Colonic mucosa (tissue), 4 donors: Measurements from ENCODE around the gene MAGI2. TPM values are rescaled to one million over a fixed set of nuclear protein-coding genes. Genes with fewer than 3 reads are reported as not detected.

Experiments used
- DNase-seq: peaks from one replicate; pipeline ENCODE4 v3.0.0-alpha.2; 2020
- H3K27ac ChIP-seq: fragments of 200-600 bp; one replicate; pipeline ENCODE4 v1.8.0; 2021
- H3K27me3 ChIP-seq: fragments of 200-600 bp; one replicate; pipeline ENCODE4 v1.8.0; 2021
- H3K36me3 ChIP-seq: fragments of 200-600 bp; one replicate; pipeline ENCODE4 v1.8.0; 2021
- H3K4me1 ChIP-seq: fragments of 200-600 bp; one replicate; pipeline ENCODE4 v1.8.0; 2021; ENCODE audit warnings: mild to moderate bottlenecking
- H3K4me3 ChIP-seq: fragments of 200-600 bp; one replicate; pipeline ENCODE4 v1.8.0; 2021
- H3K9ac ChIP-seq, 2 donors: one replicate each; pipeline ENCODE4 v1.7.0; 2013; ENCODE audit warnings: control low read depth in 2 of 2, low read depth in 2 of 2, low read length in 2 of 2
- H3K9me3 ChIP-seq: fragments of 200-600 bp; one replicate; pipeline ENCODE4 v1.8.0; 2021
- CTCF ChIP-seq: fragments of 200-600 bp; IDR thresholded peaks from one replicate; pipeline ENCODE4 v1.8.0; 2022; ENCODE audit warnings: antibody characterized with exemption, mild to moderate bottlenecking
- intact Hi-C: fragments of 100-400 bp; cut with DNase I; formaldehyde crosslinking; loops from one replicate; pipeline ENCODE4 v1.14.1; 2022
- total RNA-seq, 2 donors: library from RNA; stranded (reverse); fragmentation: NEBNext Ultra II Directional in 1 of 2; extraction: Animal tissue kit (Norgen Biotek cat#: 25700) in 1 of 2; gene quantifications; one replicate each; pipeline ENCODE4 v1.2.1, GENCODE V29; 2021
- donor health status: healthy.
- donor health status: DM: no; HTN: no; CAD: no.
- donor health status: DM: no; HTN: no; CAD: no.

MAGI2 gene
- total RNA-seq, 2 donors from 2014 or later = 1.1 to 2.4 TPM

DNA sequence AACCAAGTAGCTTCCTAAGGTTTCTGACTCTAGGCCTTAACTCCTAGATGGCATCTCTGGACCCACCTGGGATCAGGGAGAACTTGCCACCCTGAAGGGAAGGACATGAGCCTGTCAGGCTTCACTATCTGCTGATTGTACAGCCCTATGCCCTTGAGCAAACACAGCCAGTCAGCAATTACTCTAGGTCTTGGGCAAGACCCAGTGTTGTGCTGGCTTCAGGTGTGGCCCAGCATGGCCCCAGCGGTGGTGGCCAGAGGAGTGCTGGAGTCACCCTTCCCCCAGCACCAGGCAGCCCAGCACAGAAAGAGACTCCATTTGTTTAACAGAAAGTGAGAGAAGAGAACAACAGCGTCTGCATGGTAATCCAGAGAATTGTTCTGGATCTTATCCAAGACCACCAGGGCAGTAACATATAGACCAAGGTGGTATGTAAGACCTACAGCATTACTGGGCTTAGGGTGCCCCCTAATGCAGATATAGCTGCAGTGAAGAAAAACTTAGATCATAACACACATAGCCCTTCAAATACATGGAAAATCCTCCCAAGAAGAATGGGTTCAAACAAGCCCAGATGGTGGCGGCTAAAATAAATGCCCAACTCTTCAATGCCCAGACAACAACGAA, 207.7 kb downstream of the MAGI2 start:
- no peaks in the 10 kb centered on the region for H3K27me3 ChIP-seq
- no peak for DNase-seq

DNA sequence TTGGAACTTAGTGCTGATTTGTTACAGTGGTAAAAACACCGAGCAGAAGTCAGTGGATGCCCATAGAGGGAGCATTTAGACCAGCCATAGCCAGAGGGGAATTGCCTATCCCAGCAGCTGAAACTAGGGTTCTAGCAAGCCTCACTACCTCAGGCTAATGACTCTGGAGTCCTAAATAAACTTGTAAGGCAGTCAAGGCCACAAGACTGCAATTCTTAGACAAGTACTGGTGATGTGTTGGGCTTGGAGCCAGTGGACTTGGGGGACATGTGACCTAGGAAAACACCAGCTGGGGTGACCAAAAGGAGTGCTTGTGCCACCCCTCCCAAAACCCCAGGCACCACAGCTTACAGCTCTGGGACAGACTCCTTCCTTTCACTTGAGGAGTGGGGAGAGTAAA, 209.0 kb downstream of the MAGI2 start:
- Histone ChIP-seq H3K27ac (no peak overlapping the region), H3K9ac (no peak overlapping the region), H3K36me3 (no peaks in the 10 kb centered on the region), H3K9me3 (no peaks in the 10 kb centered on the region), H3K4me3 (no peak overlapping the region), H3K27me3 (no peaks in the 10 kb centered on the region), H3K4me1 (no peaks in the 10 kb centered on the region)
- no peak for TF ChIP-seq CTCF
- DNase-seq = no peak
- intact Hi-C loops = no loop called here

More for the DNA sequence above, 207.7 kb downstream of the MAGI2 start:
- no peak overlapping the region for H3K27ac ChIP-seq
- intact Hi-C loops = no loop called here
- no peaks in the 10 kb centered on the region for H3K36me3 ChIP-seq
- H3K9me3 ChIP-seq = no peaks in the 10 kb centered on the region
- no peaks in the 10 kb centered on the region for H3K4me1 ChIP-seq
- no peak overlapping the region for H3K9ac ChIP-seq
- no peak for TF ChIP-seq CTCF
- H3K4me3 ChIP-seq = no peak overlapping the region

DNA sequence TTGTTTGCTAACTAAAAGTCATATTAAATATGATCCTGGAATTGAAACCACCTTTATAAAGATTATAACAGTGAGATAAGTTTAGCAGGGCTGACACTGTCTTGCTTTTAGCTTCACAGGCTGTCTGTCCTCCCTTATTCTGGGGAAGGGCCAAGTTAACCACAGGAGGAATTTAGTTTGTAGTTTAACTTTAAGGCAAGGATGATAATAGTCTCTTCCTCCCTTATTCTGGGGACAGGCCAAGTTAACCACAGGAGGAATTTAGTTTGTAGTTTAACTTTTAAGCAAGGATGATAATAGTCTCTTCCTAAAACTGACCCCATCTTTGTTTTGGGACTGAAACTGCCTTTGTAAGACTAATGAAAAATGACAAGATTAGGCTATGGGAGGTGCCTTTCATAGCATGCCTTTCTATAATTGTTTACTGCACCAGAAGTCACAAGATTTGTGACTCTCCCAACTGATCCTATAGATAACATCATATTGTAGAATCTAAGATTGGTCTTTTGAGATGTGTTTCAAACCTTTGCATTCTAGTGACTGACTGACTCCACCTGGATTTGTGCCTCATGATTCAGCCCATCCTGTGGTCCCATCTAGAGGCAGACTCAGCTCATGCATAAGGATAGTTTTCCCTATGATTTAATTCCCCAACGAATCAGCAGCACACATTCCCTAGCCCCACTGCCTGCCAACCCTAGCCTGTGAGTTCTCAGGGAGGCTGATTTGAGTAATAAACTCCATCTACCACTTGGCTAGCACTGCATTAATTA, 212.0 kb downstream of the MAGI2 start:
- TF ChIP-seq CTCF = no peak

DNA sequence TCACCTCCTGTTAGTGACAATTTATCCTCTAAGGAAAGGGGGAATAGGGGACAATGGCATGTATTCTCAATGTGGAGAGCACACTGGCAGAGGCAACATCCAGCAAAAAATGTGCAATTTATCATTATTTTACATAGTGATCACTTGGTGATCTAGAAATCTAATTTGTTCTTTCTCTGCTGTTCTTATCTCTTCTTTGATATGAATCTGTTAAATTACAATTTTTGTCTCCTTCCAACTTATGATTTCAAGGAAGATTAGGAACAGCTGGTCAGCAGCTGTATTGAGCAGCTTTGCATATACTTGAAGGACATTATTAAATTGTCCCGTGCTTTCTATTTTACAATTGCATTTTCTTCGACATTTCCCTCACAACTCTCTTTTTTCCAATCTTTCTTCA, 213.1 kb downstream of the MAGI2 start:
- Histone ChIP-seq H3K9ac (no peak overlapping the region), H3K36me3 (no peaks in the 10 kb centered on the region), H3K27ac (no peak overlapping the region), H3K9me3 (no peaks in the 10 kb centered on the region), H3K27me3 (no peaks in the 10 kb centered on the region), H3K4me1 (no peaks in the 10 kb centered on the region), H3K4me3 (no peak overlapping the region)
- intact Hi-C loops = no loop called here
- TF ChIP-seq CTCF = no peak
- no peak for DNase-seq

More for the DNA sequence above, 212.0 kb downstream of the MAGI2 start:
- no peak overlapping the region for H3K4me3 ChIP-seq
- H3K4me1 ChIP-seq = no peaks in the 10 kb centered on the region
- intact Hi-C loops = no loop called here
- H3K27ac ChIP-seq = no peak overlapping the region
- H3K9ac ChIP-seq = no peak overlapping the region
- no peaks in the 10 kb centered on the region for H3K9me3 ChIP-seq
- no peak for DNase-seq
- H3K36me3 ChIP-seq = no peaks in the 10 kb centered on the region
- no peaks in the 10 kb centered on the region for H3K27me3 ChIP-seq

- Histone ChIP-seq H3K27ac (no peak overlapping the region), H3K9ac (no peak overlapping the region), H3K4me3 (no peak overlapping the region), H3K27me3 (no peaks in the 10 kb centered on the region), H3K36me3 (no peaks in the 10 kb centered on the region), H3K4me1 (no peaks in the 10 kb centered on the region), H3K9me3 (no peaks in the 10 kb centered on the region)
- TF ChIP-seq CTCF = no peak
- intact Hi-C loops = no loop called here
- DNase-seq = no peak
These were observed 217.0 kb downstream of the MAGI2 start for GRCh38 chr7:79236352-79237028.
